Measurements from ENCODE around the gene HDGFL1. TPM values are rescaled to one million over a fixed set of nuclear protein-coding genes. Genes with fewer than 3 reads are reported as not detected.

HDGFL1 gene
- total RNA-seq = not detected

DNA sequence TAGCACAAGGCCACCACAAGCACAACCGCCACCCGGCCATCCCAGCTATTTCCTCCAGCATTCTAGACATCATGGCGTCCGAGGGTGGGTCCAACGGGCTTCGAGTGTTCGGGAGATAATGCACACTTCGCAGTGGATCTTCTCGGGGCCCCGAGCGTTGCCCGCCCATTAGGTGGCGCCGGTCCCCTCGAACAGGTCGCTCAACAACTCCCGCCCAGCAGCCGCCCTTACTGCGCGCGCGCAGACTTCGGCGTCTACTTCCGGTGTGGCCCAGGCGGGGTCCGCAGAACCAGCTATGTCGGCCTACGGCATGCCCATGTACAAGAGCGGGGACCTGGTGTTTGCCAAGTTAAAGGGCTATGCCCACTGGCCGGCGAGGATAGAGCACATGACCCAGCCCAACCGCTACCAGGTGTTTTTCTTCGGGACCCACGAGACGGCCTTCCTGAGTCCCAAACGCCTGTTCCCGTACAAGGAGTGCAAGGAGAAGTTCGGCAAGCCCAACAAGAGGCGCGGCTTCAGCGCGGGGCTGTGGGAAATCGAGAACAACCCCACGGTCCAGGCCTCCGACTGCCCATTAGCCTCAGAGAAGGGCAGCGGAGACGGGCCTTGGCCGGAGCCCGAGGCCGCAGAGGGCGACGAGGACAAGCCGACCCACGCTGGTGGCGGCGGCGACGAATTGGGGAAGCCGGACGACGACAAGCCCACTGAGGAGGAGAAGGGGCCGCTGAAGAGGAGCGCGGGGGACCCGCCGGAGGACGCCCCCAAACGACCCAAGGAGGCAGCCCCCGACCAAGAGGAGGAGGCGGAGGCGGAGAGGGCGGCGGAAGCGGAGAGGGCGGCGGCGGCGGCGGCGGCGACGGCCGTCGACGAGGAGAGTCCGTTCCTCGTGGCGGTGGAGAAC lies at the start of gene HDGFL1:
Gene HDGFL1 (plus strand): TSS at position 286 of the 904 bp plus-strand sequence. CDS start 10 bp downstream, at position 296.
- ChIA-PET POLR2A (no interaction called here), CTCF (no interaction called here)

DNA sequence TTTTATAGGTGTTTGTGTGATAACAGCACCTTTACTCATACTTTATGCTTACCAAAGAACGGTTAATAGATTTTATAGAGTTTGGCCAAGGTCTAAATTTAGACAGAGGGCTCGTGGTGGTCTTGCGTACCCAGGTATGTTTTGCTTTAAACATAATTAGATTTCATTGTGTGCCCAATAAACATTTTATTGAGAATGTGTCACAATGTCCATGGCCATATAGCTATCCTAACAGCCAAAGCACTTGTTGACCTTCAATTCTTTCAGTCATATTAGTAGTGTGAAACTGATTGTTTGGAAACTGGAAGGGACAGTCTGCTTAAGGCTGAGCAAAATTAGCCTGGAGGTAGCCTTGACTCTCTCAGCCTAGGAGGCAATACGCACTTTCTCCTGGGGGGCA lies 48.3 kb upstream of the HDGFL1 start:
- ChIA-PET CTCF (interaction anchor here (0.6 kb wide), 1 partner anchor 213 kb away, joined by 3 read pairs; no protein-coding TSS in a partner anchor), POLR2A (no interaction called here)

DNA sequence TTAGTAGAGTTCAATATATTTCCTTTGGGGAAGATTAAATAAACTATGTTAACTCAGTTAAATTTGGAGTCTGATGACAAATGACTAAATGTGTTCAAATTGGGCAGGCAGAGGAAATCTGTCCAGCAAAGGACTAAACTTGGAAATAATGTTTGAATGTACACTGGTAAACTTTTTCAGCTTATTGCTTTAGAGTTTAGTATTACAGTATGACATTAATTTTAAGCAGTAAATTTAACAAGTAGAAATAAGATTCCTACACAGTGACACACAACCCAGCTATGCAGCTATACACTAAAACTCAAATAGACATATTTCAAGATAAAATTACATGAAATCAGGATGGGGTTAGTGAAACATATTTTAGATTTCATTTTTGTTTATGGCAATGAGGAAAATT lies 42.6 kb upstream of the HDGFL1 start:
- CTCF ChIA-PET = no interaction called here
- POLR2A ChIA-PET = no interaction called here

DNA sequence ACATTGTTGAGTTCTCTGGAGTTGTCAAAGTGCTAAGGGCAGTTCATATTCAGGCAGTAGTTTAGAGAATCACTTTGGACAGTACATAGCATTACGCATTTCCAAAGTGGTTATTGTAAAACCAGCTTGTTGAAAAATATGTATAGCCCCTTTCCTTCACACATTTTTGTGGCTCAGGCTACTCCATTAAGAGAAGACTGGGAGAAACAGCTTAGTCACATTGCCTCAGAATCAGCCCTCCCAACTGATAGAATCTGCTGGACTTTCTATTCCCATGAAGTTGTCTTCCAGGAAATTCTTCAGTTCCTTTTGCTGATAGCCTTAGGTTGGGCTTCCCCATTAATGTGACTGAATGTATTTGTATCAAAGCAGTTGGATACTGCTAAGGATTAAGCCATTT lies 39.5 kb upstream of the HDGFL1 start:
- CTCF ChIA-PET = no interaction called here
- POLR2A ChIA-PET = no interaction called here

DNA sequence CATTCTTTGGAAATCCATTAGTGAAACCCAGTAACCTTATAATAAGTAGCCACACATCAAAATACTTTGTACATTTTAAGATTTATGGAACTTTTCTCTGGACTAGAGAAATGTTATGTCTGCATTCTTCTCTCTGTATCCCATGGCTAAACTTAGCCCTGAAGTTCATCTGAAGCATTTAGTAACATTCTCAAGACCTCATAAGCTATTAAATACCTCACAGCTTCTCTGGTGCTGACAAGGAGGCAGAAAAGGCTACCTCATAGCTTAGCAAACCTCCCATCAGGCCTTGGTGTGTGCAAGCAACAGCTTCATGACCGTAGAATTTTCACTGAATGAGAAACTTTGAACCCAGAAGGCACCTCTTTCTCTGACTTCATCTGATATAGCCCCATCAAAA lies 38.9 kb upstream of the HDGFL1 start:
- CTCF ChIA-PET = no interaction called here

DNA sequence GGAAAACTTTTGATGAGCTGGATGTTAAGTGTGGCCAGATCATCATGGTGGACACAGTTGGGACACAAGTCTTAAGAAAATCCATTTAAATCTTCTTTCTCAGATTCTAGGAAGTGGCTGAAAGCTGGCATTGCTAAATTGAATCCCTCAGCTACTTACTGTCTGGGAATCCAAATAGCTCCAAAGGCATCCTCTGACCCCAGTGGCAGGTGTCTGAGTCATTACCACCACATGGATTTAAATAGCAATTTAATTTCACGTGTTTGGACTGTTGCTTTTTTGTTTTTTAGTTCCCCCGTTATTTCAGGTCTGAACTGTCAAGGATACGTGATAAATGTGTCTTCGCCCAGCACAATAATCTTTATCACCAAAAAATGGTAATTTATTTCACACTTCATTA lies 33.2 kb upstream of the HDGFL1 start:
- ChIA-PET POLR2A (no interaction called here), CTCF (no interaction called here)

More for the DNA sequence above, 38.9 kb upstream of the HDGFL1 start:
- POLR2A ChIA-PET = no interaction called here

DNA sequence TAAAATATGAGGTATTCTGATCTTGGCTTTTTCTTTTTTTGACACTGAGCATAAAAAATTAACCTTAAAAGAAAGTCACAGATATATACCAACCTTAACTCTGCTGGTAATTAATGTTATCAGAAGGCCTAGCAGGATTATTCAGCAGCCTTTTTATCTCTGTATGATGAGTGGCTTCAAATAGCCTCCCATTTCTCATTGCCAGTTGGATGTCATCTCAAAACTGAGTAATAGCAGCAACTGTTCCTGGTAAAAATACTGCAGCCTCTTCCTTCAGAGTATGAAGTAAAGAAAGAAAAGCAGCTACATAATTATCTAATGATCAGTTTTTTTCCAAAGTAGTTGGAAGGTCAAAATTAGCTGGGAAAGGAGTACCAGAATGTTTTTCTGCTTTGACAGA lies 24.9 kb upstream of the HDGFL1 start:
- ChIA-PET CTCF (no interaction called here), POLR2A (no interaction called here)

DNA sequence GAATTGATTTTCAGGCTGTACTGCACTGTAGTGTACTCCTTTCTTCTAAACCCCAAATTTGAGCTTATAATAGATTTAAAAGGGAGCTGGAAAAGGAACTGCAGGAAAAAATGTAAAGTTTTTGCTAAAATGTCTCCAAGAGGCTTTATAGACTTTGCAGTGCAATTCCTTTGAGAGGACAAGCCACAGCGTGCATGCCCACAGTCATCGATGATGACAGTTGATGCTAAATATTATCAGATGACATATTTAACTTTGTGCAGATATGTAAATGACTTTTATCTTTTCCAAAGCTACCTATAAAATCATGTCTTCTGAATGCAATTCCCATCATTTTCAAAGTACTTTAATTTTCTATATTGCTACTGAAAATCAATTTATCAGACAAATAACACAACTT lies 24.3 kb upstream of the HDGFL1 start:
- CTCF ChIA-PET = no interaction called here
- POLR2A ChIA-PET = no interaction called here

DNA sequence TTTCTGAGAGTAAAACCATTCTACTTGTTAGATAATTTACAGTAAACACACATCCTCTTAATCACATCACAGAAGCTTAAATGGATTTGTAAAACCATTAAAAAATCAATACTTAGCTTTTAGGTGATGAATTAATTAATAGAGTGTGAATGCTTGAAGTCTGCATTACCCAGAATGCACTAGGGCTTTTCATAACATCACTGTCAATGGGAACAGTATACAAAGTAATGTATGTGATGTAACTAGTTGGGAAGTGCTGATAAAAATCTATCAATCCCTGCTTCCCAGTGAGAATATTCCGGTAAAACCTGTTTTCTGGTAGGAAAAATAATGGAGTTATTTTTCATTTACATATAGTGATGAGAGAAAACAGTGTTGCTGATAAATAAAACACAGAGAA lies 23.1 kb upstream of the HDGFL1 start:
- CTCF ChIA-PET = no interaction called here
- POLR2A ChIA-PET = no interaction called here

DNA sequence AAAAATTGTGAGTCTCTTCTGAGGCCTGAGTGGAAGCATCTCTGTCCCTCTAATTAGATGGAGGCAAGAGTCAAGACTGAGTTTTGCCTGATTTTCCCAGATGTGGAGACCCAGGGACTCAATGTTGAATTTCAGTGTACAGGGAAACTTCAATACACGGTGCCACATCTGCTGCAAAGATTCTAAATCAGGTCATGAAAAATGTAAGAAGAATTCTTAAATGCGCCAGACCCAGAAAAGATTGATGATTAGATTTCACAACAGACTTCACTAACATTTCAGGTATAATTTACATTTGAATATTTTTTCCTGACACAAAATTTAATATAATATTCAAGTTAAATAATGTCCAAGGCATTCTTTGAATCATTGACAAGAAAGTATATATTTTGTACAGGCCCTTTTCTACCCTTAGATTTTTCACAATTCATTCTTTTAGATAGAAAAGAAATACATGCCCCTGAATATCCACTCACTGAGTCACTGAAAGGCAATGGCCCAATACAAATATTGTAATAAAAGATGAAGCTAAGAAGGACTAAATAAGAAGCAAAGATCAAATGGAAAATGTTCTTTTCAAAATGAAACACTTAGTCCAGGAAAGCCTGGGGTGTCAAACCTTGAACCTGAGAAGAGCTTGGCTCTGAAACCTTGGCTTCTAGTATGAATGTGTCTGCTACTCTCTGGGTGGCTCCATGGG lies 18.2 kb upstream of the HDGFL1 start:
- ChIA-PET CTCF (no interaction called here), POLR2A (no interaction called here)

DNA sequence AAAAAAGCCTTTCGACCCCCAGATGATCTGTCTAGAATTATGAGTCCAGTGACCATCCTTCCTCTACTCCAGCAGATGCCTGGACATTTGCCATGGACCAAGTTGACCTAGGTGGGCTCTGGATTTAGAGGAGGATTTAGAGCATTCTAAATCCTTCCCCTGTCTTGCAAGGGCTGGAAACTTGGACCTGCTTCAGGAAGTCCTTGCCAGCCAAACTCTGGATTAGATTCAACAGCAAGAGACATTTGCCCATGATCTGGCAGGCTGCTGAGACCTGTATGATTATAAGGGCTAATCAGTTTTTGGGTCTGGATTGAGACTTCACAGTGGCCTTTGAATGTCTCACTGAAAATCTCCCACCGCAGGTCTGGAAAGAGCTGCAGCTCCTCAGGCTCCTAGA lies 13.1 kb upstream of the HDGFL1 start:
- ChIA-PET POLR2A (no interaction called here), CTCF (interaction anchor here (0.7 kb wide), 1 partner anchor 1156 kb away, joined by 3 read pairs; no protein-coding TSS in a partner anchor)

DNA sequence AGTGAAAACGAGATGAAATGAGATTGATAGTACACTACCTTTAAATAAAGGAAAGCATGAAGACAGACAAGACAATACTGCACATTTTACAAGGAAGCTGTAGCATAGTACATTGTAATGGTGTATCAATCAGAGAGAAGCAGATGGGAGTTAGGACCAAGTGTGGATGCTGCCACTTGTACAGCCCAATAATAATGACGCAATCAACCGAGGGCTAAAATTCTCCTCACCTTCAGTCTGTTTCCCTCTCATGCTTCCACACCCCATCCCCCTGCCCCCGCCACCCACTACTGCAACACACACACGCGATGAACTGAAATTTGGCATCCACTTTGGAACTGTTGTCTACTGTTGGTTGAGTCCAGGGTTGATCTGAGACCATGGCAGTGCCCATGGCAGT lies 12.4 kb upstream of the HDGFL1 start:
- ChIA-PET POLR2A (no interaction called here), CTCF (no interaction called here)

DNA sequence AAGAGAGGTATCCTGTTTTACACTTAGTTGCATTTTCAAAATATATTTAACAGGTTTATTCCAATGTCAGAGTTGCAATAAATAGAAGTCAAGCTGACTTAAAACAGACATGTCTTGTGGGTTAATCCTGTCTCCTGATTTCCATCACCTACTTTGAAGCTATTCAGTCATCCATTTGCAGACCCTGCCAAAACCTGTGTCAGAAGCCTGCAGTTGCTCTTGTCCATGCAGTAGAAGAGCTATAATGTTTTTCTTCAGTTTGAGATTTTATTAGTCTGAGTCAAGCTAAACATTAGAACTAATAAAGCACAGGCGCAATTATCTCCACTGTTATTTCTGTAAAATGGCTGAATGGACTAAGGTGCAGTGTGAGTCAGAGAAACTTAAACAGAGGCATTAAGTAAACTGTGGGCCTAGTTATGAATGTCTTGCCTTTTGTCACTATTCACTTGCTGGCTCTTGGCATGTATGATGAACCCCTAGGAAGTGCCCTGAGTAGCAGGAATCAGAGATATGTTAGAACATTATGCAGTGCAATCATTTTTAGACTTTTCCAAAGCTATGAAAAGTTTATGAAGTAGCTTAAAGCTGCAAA lies 11.0 kb upstream of the HDGFL1 start:
- ChIA-PET POLR2A (no interaction called here), CTCF (no interaction called here)

DNA sequence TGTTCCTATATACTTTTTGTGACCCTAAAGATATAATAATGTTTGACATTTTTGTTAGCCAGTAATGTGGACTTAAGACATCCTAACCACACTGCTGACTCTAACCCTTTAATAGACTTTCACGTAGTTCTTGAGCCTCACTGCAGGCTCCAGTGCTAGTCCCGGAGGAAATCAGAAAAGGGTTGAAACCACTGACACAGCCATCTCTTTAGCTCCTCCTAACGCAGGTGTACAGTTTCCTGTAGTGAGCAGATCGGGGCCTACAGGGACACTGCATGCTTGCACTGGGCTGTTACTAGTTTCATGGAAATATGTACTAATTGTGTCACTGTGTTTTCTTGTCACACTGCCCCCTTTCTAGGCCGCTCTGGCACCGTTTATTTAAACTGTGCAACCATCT lies 512 bp upstream of the HDGFL1 start:
- ChIA-PET CTCF (no interaction called here), POLR2A (no interaction called here)

DNA sequence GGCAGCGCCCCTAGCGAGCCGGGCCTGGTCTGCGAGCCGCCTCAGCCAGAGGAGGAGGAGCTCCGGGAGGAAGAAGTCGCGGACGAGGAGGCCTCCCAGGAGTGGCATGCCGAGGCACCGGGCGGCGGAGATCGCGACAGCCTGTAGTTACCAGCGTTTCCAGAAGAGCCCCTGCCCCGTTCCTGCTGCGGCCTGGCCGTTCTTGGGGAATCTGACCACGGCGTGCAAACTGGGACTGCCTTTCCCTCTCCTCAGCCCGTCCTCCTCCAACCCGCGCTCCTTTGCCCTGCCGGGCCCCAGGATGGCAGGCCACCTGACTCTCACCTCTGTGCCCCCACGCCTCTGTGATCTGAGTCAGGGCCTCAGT lies 802 bp downstream of the HDGFL1 start:
- POLR2A ChIA-PET = no interaction called here

DNA sequence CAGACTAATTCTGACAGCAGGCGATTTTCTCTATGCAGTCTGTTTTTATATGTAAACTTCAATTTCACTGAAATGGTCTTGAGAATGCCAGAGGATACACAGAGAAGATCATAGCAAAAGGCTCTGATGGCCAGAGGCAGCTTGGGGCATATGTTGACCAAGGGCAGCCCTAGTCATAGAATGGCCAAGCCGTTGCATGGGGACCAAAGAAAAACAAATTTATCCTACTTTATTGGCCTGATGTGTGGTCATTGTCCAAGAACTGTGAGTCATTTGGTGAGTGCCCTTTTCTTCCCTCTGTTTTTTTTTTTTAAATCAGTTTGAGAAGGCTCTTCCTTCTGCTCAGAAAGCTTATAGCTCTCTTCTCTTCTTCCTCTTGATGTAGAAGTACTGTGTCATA lies 5.8 kb downstream of the HDGFL1 start:
- ChIA-PET CTCF (no interaction called here), POLR2A (no interaction called here)

More for the DNA sequence above, 802 bp downstream of the HDGFL1 start:
- CTCF ChIA-PET = no interaction called here

DNA sequence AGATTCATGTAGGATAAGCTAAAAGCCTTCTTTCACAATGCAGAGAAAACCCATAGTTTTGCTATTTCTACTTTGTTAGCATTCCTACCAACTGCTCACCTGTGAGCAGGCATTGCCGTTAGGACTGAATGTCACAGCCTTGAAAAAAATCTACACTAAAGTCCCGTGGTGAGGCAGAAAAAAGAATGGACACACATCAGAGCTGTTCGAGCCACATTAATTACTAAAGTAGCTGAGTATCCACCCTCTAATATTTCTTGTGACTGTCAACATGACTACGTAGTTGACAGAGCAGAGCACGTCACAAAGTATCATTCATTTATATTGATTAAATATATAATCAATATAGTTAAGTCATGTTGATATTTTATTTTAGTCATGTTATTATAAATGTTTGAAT lies 10.1 kb downstream of the HDGFL1 start:
- ChIA-PET POLR2A (no interaction called here), CTCF (no interaction called here)

DNA sequence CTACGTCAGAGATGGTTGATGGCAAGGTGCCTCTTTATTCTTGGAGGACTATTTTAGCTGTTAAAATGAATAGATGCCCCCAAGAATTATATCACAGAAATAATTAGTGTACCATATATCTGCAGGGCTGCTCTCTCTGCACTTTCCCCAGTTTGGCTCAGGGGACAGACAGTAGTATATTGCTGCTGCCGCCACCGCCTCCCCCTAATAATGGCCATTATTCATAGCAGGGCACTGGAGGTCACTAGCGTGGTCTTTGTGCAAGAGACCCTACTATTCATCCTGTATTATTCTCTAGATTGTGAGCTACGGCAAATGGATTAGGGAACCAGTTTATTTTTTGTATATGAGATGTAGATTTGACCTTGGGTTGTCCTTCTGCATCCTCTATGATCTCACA lies 11.0 kb downstream of the HDGFL1 start:
- POLR2A ChIA-PET = no interaction called here
- CTCF ChIA-PET = no interaction called here

DNA sequence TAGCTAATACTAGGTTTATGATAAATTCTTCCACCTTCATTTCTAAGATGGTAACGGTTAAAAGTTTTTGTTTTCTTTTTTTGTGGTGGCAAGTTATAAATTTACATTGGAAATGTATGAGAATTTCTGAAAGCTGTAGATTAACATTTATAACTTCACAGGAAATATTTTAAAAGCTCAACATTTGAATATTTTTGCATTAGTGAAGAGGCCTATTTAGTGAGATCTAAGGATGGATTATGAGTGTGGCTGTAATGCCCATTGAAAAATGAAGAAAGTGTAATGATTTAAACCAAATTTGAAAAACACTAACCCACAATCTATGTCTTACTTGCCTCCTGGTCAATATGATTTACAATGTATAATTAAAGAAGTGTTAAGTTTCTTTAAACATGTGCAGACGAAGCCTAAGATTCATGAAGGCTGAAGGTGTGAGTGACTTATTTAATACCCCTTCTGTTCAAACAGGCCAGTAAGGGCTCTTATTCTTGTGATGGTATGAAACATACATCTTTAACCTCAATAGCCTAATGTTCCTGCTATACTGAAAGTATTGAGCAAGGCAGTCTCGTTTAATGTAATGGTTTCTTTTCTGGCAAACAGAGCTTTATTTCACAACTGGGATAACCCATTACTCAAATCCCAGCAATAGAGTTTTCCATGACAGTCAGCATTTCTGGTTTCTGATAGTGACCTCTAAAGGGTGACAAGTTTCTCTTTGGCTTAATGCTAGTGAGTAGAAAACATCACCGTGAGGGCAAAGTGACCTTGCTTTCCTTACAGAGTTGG lies 13.2 kb downstream of the HDGFL1 start:
- ChIA-PET POLR2A (no interaction called here), CTCF (no interaction called here)

DNA sequence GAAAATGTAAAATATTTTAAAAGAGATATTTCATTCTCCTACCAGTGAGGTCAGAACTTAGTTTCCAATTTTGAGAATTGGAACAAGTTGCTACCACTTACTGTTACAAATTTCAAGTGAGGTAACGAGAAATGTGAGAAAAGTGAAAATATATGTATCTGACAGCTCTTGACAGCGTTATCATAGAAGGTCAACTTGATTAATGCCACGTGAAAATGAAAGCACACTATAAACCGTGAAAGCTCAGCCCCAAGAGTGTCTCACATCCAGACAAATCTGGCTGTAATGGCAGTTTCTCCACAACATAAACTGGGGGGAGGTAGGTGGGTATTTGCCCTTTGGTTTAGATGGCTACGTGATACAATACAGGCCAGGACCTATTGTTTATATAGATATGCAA lies 13.9 kb downstream of the HDGFL1 start:
- ChIA-PET POLR2A (no interaction called here), CTCF (no interaction called here)

DNA sequence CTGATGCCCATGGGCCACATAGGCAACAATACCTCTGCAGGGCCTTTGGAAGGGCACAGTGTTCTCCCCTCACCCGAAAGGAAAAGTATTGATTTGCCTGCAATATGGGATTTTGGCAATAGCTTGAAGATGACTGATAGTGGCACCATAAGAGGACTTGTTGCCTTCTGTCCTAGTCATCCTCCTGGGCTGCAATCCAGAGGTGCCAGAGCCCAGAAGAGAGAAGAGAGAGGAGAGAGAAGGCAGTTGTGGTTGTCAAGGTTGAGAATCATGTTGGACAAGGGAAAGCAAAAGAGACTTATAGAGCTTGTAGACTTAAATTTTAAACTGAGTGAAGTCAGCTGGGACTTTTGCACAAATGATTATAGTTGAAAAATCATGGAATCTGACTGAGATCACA lies 14.6 kb downstream of the HDGFL1 start:
- POLR2A ChIA-PET = no interaction called here
- CTCF ChIA-PET = interaction anchor here (0.6 kb wide), 1 partner anchor 119 kb away, joined by 3 read pairs; no protein-coding TSS in a partner anchor

Measured in activated CD8-positive, alpha-beta memory T cell treated with anti-CD3 and anti-CD28 coated beads for 36 hours (primary cell).